NT2/D1 (cell line): Measurements from ENCODE around the gene PDZD8.

ENCODE experiments used
- YY1 ChIP-seq: IDR thresholded peaks from 2 replicates; pipeline ENCODE4 v1.6.1; 2011; ENCODE audit not compliant: insufficient read length, insufficient read depth
- ZNF274 ChIP-seq: IDR thresholded peaks from 2 replicates; pipeline ENCODE4 v1.6.1; 2011; ENCODE audit warnings: mild to moderate bottlenecking, low read depth, low read length

- TF ChIP-seq ZNF274 (no peak), YY1 (no peak)
Observed at GRCh38 chr10:117411479-117412399, 36.5 kb upstream of the PDZD8 start.
